ENCODE results near the gene KRTAP10-5.
"Not testable (repeated sequence)": the region's sequence is repeated elsewhere in the genome, so short reads cannot be mapped to it uniquely, and the experiment has no call there.

The KRTAP10-5 gene

DNA sequence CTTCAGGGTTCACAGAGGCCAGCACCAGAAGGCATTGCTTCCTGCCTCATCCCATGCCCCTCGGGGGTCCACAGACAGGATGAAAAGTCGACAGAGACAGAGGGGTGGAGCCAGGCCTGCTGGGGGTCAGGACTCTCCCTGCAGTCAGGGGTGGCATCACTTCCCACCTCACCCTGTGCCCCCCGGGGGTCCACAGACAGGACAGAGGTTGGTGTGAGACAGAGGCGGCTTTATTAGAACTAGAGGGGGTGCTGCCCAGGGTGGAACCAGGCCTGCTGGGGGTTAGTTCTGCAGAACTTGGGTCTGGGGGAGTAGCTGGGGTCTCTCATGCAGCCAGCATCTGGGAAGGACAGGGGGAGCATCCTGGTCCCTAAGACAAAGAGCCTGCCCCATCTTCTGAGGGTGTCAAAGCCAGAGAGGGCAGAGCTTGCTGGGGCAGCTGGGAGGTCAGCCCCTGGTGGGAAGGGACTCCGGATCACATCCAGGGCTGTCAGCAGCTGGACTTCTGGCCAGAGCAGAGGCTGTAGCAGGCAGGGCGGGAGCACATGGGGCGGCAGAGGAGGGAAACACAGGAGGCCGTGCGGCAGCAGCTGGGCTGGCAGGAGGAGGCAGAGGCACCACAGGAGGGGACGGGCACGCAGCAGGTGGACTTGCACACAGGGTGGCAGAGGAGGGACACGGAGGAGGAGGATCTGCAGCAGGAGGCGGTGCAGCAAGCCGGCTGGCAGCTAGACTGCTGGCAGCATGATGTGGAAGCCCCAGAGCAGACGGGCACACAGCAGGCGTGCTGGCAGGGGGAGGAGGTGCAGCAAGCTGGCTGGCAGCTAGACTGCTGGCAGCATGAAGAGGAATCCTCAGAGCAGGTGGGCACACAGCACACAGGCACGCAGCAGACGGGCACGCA, 10.7 kb upstream of the KRTAP10-5 start:
- DNase-seq (ENCODE audit: low spot score), result not testable (repeated sequence)

DNA sequence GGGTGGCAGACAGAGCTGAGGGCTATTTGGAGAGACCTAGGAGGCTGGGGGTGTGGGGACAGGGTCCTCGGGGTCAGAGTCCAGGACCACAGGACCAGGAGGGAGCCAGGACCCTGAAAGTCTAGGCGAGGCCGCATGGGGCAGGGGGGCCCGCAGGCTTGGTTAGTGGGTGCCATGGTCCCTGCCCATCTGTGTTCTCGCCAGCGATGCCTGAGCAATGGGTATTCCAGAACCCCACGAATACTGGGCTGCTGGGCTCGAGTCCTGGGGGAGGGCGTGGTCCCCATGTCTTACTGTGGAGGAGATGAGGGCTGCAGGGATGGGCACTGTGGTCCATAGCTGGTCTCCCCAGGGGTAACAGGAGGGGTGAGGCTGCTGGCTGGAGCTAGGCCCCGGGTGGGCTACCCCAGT, 9.9 kb upstream of the KRTAP10-5 start:
- DNase-seq (ENCODE audit: low spot score), result no peak

DNA sequence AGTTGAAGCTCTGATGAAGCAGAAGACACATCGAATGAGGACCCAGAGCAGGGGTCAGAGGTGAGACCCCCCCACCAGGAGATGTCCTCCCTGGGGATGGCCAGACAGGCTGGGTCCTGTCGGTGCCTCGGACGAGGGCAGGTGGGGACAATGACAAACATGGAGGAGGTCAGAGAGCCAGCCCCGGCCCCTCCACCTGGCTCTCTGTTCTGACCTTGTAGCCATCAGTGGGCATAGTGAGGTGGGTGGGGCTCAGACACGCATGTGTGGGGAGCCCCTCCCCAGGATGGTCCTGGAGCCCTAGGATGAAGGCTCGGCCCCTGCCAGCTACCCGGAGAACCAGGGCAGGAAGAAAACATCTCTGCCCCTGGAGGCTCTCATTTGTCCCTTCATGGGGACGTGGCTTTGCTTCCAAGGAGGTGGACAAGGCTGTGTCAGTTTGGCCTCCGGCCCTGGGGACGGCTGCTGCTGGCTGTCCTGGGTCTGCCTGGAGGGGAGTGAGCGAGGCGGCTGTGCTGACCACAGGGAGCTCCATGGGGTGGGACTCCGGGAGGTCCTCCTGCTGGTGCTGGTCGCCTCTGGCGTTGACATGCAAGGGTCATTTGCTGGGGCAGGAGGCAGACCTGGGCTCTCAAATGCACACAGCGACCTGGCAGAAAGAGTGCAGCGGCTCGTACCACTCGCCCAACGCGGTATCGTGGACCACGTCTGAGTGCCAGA, 9.3 kb upstream of the KRTAP10-5 start:
- no peak for DNase-seq (ENCODE audit: low spot score)

DNA sequence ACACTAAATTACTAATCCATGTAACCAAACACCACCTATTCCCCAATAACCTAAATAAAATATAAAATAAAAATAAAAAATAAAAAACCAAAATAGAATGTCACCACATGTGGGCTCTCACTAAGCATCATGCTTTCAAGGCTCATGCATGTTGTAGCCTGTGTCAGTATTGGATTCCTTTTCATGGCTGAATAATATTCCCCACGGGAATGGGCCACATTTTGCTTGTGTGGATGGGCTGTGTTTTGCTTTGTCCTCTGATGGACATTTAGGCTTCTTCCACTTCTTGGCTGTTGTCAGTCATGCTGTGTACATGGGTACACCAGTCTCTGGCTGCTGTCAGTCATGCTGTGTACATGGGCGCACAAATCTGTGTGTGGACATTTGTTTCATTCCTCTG, 8.7 kb upstream of the KRTAP10-5 start:
- DNase-seq (ENCODE audit: low spot score), result no peak

DNA sequence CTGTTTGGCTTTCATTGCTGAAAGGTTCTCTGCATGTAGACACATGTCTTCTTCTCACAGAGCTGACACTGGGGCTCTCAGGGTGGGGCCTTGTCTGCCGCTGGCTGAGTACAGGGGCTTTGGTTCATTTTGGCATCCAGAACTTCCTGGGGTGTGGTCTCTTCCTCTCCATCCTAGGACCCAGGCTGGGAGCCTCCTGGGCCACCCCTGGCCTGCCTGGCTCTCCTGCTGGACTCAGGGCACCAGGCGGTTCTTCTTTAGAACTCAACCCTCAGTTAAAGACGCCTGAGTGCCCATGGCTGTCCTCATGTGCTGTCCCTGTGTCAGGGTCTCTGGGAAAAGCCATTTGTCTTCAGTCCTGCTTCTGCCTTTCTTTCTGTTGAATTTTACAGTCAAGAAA, 5.5 kb upstream of the KRTAP10-5 start:
- DNase-seq (ENCODE audit: low spot score), result no peak

DNA sequence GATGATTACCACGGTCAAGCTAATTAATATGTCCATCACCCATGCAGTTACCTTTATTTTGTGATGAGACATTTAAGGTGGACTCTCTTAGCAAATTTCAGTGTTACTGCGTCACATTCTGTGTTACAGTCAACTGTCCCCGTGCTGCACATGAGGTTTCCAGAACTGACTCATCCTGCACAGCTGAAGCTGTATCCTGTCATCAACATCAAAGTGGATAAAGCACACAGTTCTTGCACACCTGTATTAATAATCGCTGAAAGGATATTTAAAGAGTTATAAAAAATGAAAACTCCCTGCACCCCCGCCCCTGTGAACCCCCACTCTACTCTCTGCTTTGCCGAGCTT, 3.4 kb upstream of the KRTAP10-5 start:
- DNase-seq (ENCODE audit: low spot score), result no peak

DNA sequence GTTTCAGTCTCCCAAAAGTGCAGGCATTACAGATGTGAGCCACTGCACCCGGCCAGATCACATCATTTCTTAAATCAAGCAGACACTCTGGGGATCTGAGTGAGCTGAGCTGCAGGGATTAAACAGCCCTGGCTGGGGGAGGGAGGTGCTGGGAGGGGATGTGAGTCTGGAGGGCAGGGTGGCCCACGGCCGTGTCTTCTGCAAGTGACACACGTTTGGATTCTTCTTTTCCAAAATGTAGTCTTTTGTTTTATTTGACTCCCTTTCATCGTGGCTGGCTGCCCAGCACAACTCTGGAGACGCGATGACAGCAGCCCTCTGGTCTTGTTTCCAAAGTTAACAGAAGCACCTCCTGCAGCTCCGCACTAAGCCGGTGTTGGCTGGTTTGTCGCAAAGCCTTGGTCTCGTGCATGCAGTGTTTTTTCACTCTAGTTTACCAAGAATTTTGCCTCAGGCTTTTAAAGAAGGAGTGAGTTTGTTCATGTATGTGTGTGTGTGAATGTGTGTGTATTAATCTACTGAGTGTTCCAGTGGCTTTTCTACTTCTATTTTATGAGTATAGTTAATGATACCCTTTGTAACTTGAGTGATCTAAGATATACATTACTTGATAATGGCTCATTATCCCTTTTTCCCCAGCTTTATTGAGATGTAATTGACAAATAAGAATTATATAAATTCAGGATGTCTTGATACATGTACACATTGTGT, 2.8 kb upstream of the KRTAP10-5 start:
- DNase-seq (ENCODE audit: low spot score), result no peak

- no peak for DNase-seq (ENCODE audit: low spot score)
These were observed 1.7 kb upstream of the KRTAP10-5 start for GRCh38 chr21:44582055-44582454.

GRCh38 chr21:44581158-44581557, 754 bp upstream of the KRTAP10-5 start:
- no peak for DNase-seq (ENCODE audit: low spot score)

DNA sequence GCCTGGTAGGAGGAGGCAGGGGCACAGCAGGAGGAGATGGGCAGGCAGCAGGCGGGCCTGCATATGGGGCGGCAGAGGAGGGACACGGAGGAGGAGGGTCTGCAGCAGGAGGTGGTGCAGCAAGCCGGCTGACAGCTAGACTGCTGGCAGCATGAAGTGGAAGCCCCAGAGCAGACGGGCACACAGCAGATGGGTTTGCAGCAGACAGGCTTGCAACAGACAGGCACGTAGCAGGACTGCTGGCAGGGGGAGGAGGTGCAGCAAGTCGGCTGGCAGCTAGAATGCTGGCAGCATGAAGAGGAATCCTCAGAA, 615 bp downstream of the KRTAP10-5 start:
- DNase-seq (ENCODE audit: low spot score), result no peak

DNA sequence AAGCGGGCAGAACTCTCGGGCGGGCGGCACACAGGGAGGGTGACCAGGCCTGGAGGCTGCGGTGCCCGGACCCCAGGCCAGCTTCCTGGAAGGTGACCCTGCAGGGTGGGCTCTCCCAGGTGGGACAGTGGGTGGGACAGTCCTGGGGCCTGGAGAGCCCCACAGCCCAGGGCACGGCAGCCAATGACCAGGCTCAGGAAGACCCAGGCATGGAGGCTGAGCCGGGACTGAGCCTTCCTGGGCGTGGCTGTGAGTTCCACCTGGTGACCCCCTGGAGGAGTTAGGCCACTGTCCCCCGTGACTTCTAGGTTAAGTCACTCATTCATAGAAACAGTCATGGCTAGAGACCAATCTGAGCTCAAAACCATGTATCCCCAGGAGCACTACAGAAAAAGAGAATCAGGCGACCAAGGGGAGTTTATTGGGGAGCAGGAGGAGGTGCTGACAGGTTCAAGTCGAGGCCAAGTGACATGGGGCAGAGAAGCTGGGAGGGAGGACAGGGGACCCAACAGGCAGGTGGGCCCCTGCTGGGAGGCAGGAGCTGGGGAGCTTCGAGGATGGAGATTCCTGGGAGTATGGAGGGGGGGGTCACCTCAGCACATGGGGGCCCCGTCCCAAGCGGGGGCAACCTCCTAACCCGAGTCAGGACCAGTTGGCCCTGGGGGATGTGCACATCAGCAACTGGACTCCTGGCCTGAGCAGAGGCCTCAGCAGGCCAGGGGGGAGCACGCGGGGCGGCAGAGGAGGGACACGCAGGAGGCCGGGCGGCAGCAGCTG, 1.2 kb downstream of the KRTAP10-5 start:
- DNase-seq (ENCODE audit: low spot score), result no peak

GRCh38 chr21:44578371-44579055, 1.9 kb downstream of the KRTAP10-5 start:
- DNase-seq (ENCODE audit: low spot score), result no peak

DNA sequence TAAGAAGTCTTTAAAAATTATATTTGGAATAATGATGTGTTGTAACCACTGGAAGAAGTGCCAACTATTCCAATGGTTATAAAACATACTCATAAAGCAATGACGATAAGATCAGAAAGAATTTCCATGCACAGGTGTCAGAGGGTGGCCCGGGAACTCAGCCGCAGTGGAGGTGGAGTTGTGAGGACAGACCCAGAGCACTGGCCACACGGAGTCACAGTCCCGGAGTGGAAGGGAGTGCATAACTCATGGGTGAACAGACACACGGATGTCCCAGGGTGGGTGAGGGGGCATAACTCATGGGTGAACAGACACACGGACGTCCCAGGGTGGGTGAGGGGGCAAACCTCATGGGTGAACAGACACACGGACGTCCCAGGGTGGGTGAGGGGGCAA, 4.4 kb downstream of the KRTAP10-5 start:
- DNase-seq (ENCODE audit: low spot score), result no peak

- no peak for DNase-seq (ENCODE audit: low spot score)
These were observed 4.9 kb downstream of the KRTAP10-5 start for GRCh38 chr21:44575307-44576024.

GRCh38 chr21:44574457-44575306, 5.7 kb downstream of the KRTAP10-5 start:
- peak; percentile 16 for DNase-seq (ENCODE audit: low spot score)

- DNase-seq (ENCODE audit: low spot score), result not testable (repeated sequence)
These were observed 6.6 kb downstream of the KRTAP10-5 start, which contains the start of gene KRTAP10-4 for GRCh38 chr21:44573630-44574456. Gene KRTAP10-4, plus strand, starts transcription at chr21:44573729. Its CDS starts 30 bp downstream, at chr21:44573759.

GRCh38 chr21:44572959-44573583, 7.3 kb downstream of the KRTAP10-5 start:
- no peak for DNase-seq (ENCODE audit: low spot score)
